ENCODE measurements around the gene NPTXR.

- TF ChIP-seq CTCF (IDR thresholded peaks at IDR 0.05 in 8 of 11, conservative IDR thresholded peaks at IDR 0.05 in 3 of 11) (no peak), POLR2AphosphoS5 (IDR thresholded peaks at IDR 0.05) (peak; percentile 50 to 64 (median 61)), POLR2A (IDR thresholded peaks at IDR 0.05) (no peak)
These were observed 21.6 kb upstream of the NPTXR start for GRCh38 chr22:38865201-38866023.

Data from spleen (tissue), 7 donors.